Progenitor cell of endocrine pancreas (in vitro differentiated cells): ENCODE measurements around the gene DSE. TPM values are rescaled to one million over a fixed set of nuclear protein-coding genes. Genes with fewer than 3 reads are reported as not detected.

Source experiments
- DNase-seq: peaks from one replicate; pipeline ENCODE4 v3.0.0; 2021; ENCODE audit warnings: low spot score; ENCODE audit not compliant: unreplicated experiment
- H3K27ac Mint-ChIP-seq: 2 replicates; pipeline ENCODE4 v1.8.0; 2021; ENCODE audit warnings: mild to moderate bottlenecking, moderate library complexity, mixed read lengths
- H3K27me3 Mint-ChIP-seq: 2 replicates; pipeline ENCODE4 v1.8.0; 2021; ENCODE audit warnings: mixed read lengths
- H3K36me3 Mint-ChIP-seq: 2 replicates; pipeline ENCODE4 v1.8.0; 2022; ENCODE audit warnings: mixed read lengths; ENCODE audit not compliant: insufficient read depth
- H3K4me1 Mint-ChIP-seq: 2 replicates; pipeline ENCODE4 v1.8.0; 2021; ENCODE audit warnings: low read depth, mixed read lengths
- H3K4me3 Mint-ChIP-seq: 2 replicates; pipeline ENCODE4 v1.8.0; 2021; ENCODE audit warnings: low read depth, mild to moderate bottlenecking, moderate library complexity, mixed read lengths
- H3K9me3 Mint-ChIP-seq: 2 replicates; pipeline ENCODE4 v1.8.0; 2021; ENCODE audit warnings: low read depth, mixed read lengths
- CTCF ChIP-seq: fragments of 200-600 bp; sonication (generic); IDR thresholded peaks from one replicate; pipeline ENCODE4 v1.5.0; 2021; ENCODE audit warnings: antibody characterized with exemption, mild to moderate bottlenecking; ENCODE audit not compliant: unreplicated experiment
- total RNA-seq: library from RNA; stranded (reverse); gene quantifications from 2 replicates; pipeline ENCODE4 v1.2.1, GENCODE V29; 2021

The DSE gene
- total RNA-seq, 1 donor from 2014 or later = 20.4 TPM

- H3K27ac Mint-ChIP-seq = no peak overlapping the region
- peaks cover 5% of the 10 kb centered on the region for H3K27me3 Mint-ChIP-seq
- H3K9me3 Mint-ChIP-seq = no peaks in the 10 kb centered on the region
- H3K4me3 Mint-ChIP-seq = no peak overlapping the region
- H3K4me1 Mint-ChIP-seq = no peaks in the 10 kb centered on the region
- DNase-seq = no peak
- no peak for TF ChIP-seq CTCF
- H3K36me3 Mint-ChIP-seq = peaks cover 1% of the 10 kb centered on the region
Measured at GRCh38 chr6:116362276-116362675, 8.5 kb upstream of the DSE start.

DNA sequence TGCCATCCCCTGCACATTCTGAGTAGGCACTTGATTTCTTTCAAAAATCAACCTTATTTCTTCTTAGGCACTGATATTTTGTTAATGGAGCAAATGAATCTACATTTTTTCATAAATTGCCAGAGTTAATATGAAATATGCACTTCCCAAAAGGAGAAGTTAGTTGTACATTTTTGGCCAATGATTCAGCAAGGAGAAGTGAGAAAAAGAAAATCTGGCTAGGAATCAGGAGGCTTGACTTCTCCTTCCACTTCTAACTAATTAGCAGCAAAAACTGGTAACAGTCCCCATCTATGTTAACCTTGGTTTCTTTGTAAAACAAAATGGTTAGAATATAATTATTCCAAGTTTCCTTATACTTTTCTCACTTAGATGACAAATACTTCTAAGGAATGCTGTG is 7.0 kb upstream of the DSE start:
- peaks cover 7% of the 10 kb centered on the region for H3K27me3 Mint-ChIP-seq

GRCh38 chr6:116364321-116364720 is 6.4 kb upstream of the DSE start:
- DNase-seq = no peak
- H3K27ac Mint-ChIP-seq = no peak overlapping the region
- H3K4me3 Mint-ChIP-seq = no peak overlapping the region
- TF ChIP-seq CTCF = no peak
- H3K9me3 Mint-ChIP-seq = no peaks in the 10 kb centered on the region
- H3K4me1 Mint-ChIP-seq = no peaks in the 10 kb centered on the region
- peaks cover 7% of the 10 kb centered on the region for H3K27me3 Mint-ChIP-seq
- H3K36me3 Mint-ChIP-seq = peaks cover 1% of the 10 kb centered on the region

More for the DNA sequence above, 7.0 kb upstream of the DSE start:
- TF ChIP-seq CTCF = no peak
- Mint-ChIP-seq H3K9me3 (no peaks in the 10 kb centered on the region), H3K36me3 (peaks cover 1% of the 10 kb centered on the region), H3K4me1 (no peaks in the 10 kb centered on the region), H3K4me3 (no peak overlapping the region), H3K27ac (no peak overlapping the region)
- DNase-seq = no peak

GRCh38 chr6:116365743-116366142 is 5.0 kb upstream of the DSE start:
- Mint-ChIP-seq H3K4me1 (peaks cover 5% of the 10 kb centered on the region), H3K4me3 (no peak overlapping the region), H3K27ac (no peak overlapping the region), H3K9me3 (no peaks in the 10 kb centered on the region), H3K27me3 (peaks cover 14% of the 10 kb centered on the region), H3K36me3 (peaks cover 1% of the 10 kb centered on the region)
- no peak for TF ChIP-seq CTCF
- no peak for DNase-seq

DNA sequence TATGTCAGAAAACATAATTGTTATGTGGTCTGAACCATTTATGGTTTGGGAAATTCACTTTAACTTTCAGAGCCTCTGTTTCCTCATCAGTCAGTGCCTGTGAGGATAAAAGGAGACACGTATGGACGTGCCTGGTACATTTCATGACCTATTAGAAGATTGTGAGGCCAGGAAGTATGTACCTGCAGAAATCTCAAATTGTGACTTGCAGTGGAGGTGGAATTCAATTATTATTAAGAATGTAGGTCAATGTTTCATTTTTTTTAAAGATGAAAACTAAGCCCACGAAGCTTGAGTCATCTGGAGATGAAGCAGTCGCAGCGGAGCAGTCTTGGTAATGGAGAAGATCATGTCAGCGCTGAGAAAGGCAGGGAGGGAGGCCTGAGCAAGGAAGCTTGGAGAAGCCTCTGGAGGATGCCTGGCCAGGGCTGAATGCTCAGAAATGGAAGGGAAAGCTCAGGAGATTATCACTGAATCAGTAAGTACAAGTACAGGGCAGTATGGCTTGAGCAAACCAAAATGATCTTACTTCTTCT is 3.9 kb upstream of the DSE start:
- Mint-ChIP-seq H3K27ac (no peak overlapping the region), H3K4me1 (peaks cover 5% of the 10 kb centered on the region), H3K27me3 (peaks cover 14% of the 10 kb centered on the region), H3K4me3 (no peak overlapping the region), H3K36me3 (no peaks in the 10 kb centered on the region), H3K9me3 (no peaks in the 10 kb centered on the region)
- no peak for TF ChIP-seq CTCF
- DNase-seq = no peak
